DMS53 treated with DMSO at 0.1 percent for 48 hours (cell line): Measurements from ENCODE around the gene CTLA4.

ENCODE experiments used
- DNase-seq: peaks from one replicate; lab custom pipeline; 2025; ENCODE audit not compliant: unreplicated experiment; lab: John Stamatoyannopoulos, UW

The CTLA4 gene

GRCh38 chr2:203889944-203890343, 22.4 kb downstream of the CTLA4 start:
- no peak for DNase-seq

- no peak for DNase-seq
Observed at GRCh38 chr2:203890733-203891132, 23.2 kb downstream of the CTLA4 start.

GRCh38 chr2:203891474-203891873, 23.9 kb downstream of the CTLA4 start:
- no peak for DNase-seq

- DNase-seq = no peak
Observed at GRCh38 chr2:203892207-203892606, 24.6 kb downstream of the CTLA4 start.

- no peak for DNase-seq
Observed at GRCh38 chr2:203893401-203893800, 25.8 kb downstream of the CTLA4 start.

- DNase-seq = no peak
Observed at GRCh38 chr2:203893840-203894239, 26.3 kb downstream of the CTLA4 start.

- DNase-seq = no peak
Observed at GRCh38 chr2:203894262-203894661, 26.7 kb downstream of the CTLA4 start.

GRCh38 chr2:203897544-203897943, 30.0 kb downstream of the CTLA4 start:
- DNase-seq = no peak

- DNase-seq = no peak
Observed at GRCh38 chr2:203898657-203899056, 31.1 kb downstream of the CTLA4 start.

- DNase-seq = no peak
Observed at GRCh38 chr2:203900253-203900652, 32.7 kb downstream of the CTLA4 start.

- no peak for DNase-seq
Observed at GRCh38 chr2:203904022-203904421, 36.5 kb downstream of the CTLA4 start.

GRCh38 chr2:203905656-203906055, 38.1 kb downstream of the CTLA4 start:
- no peak for DNase-seq

- DNase-seq = no peak
Observed at GRCh38 chr2:203908066-203908796, 40.7 kb downstream of the CTLA4 start.

GRCh38 chr2:203908797-203909185, 41.2 kb downstream of the CTLA4 start:
- no peak for DNase-seq

GRCh38 chr2:203909261-203909967, 41.8 kb downstream of the CTLA4 start:
- DNase-seq = no peak

GRCh38 chr2:203909974-203910373, 42.4 kb downstream of the CTLA4 start:
- DNase-seq = no peak

GRCh38 chr2:203913947-203914346, 46.4 kb downstream of the CTLA4 start:
- no peak for DNase-seq

- no peak for DNase-seq
Observed at GRCh38 chr2:203914546-203915182, 47.1 kb downstream of the CTLA4 start.

GRCh38 chr2:203915256-203915655, 47.7 kb downstream of the CTLA4 start:
- no peak for DNase-seq

- no peak for DNase-seq
Observed at GRCh38 chr2:203916756-203917155, 49.2 kb downstream of the CTLA4 start.

GRCh38 chr2:203918264-203918663, 50.7 kb downstream of the CTLA4 start:
- DNase-seq = no peak

GRCh38 chr2:203918839-203919238, 51.3 kb downstream of the CTLA4 start:
- no peak for DNase-seq
